K562 (cell line): ENCODE results near the gene TRIAP1. TPM values are rescaled to one million over a fixed set of nuclear protein-coding genes. Genes with fewer than 3 reads are reported as not detected.

ENCODE experiments used
- BDP1 ChIP-seq: IDR thresholded peaks from 3 replicates; pipeline ENCODE4 v1.6.1; 2011; ENCODE audit not compliant: insufficient read length, insufficient read depth
- CHD4 ChIP-seq: fragments of 200-600 bp; sonication (generic); IDR thresholded peaks from 3 replicates; pipeline ENCODE4 v1.6.1; 2012; ENCODE audit warnings: low read depth, mild to moderate bottlenecking, mixed read lengths, low read length, inconsistent platforms; ENCODE audit not compliant: insufficient read depth, insufficient replicate concordance, poor library complexity, severe bottlenecking
- FOXP1 ChIP-seq: sonication (generic); formaldehyde crosslinking; IDR thresholded peaks from 2 replicates; pipeline ENCODE4 v1.8.0; 2022; ENCODE audit warnings: mild to moderate bottlenecking, missing genetic modification reagents
- MAZ ChIP-seq, 2 experiments: fragments of 450-650 bp in 1 of 2; sonication (generic) in 1 of 2; formaldehyde crosslinking; IDR thresholded peaks in 1 of 2; conservative IDR thresholded peaks in 1 of 2; 2 replicates each; pipeline versions ENCODE4 v1.4.0 to v1.5.0; 2020; ENCODE audit warnings: mild to moderate bottlenecking in 1 of 2, missing genetic modification reagents in 1 of 2
- RB1 ChIP-seq: fragments of 450-650 bp; IDR thresholded peaks from 2 replicates; pipeline ENCODE4 v1.6.1; 2017; ENCODE audit warnings: low read depth, mild to moderate bottlenecking
- SMARCA4 ChIP-seq: fragments of 450-650 bp; IDR thresholded peaks from 2 replicates; pipeline ENCODE4 v1.6.1; 2016
- SOX6 ChIP-seq: fragments of 450-650 bp; IDR thresholded peaks from 2 replicates; pipeline ENCODE4 v1.6.1; 2014; ENCODE audit warnings: mild to moderate bottlenecking
- ZNF431 ChIP-seq: sonication (generic); formaldehyde crosslinking; IDR thresholded peaks from 2 replicates; pipeline ENCODE4 v1.8.0; 2022; ENCODE audit warnings: mild to moderate bottlenecking, missing genetic modification reagents
- ZNF764 ChIP-seq: fragments of 250-450 bp; sonication (Bioruptor Pico); IDR thresholded peaks from 2 replicates; pipeline ENCODE4 v1.4.0; 2020; ENCODE audit warnings: low read depth, mild to moderate bottlenecking, moderate library complexity
- ZSCAN29 ChIP-seq: fragments of 450-650 bp; IDR thresholded peaks from 2 replicates; pipeline ENCODE4 v1.6.1; 2017
- ZSCAN32 ChIP-seq: fragments of 450-650 bp; formaldehyde crosslinking; IDR thresholded peaks from 2 replicates; pipeline ENCODE4 v1.4.0; 2020; ENCODE audit warnings: mild to moderate bottlenecking, moderate library complexity
- ZZZ3 ChIP-seq: fragments of 450-650 bp; IDR thresholded peaks from 2 replicates; pipeline ENCODE4 v1.6.1; 2016; ENCODE audit warnings: antibody characterized with exemption, mild to moderate bottlenecking, moderate library complexity
- polyA plus RNA-seq, 8 experiments: library from polyadenylated mRNA; depleted of rRNA in 4 of 8; stranded (reverse) in 5 of 8; unstranded in 3 of 8; fragments of >200 nt; fragmentation: Nextera tagmentation in 2 of 8; fragmentation: Illumina TruSeq in 1 of 8; extraction: Ambion mirVana in 2 of 8; extraction: Trizol in 1 of 8; gene quantifications; 2 replicates each; pipeline versions ENCODE4 v1.2.1 to v1.2.3, GENCODE V29; 2011 to 2014; ENCODE audit warnings: inconsistent platforms in 1 of 8, missing spikeins in 1 of 8
- total RNA-seq, 7 experiments: library from RNA; depleted of rRNA in 6 of 7; stranded (reverse); fragments of >200 nt in 6 of 7; fragmentation: Illumina TruSeq in 2 of 7; extraction: Trizol in 2 of 7; gene quantifications; 2 replicates each; pipeline versions ENCODE4 v1.2.1 to v1.2.3, GENCODE V29; 2011 to 2021; ENCODE audit warnings: low replicate concordance in 1 of 7
- TF ChIP-seq, protein P1 (sequence below): fragments of 250-450 bp; sonication (Bioruptor Pico); IDR thresholded peaks from 2 replicates; pipeline ENCODE4 v1.8.0; 2022; ENCODE audit warnings: inconsistent platforms
- TF ChIP-seq, protein P2 (sequence below): conservative IDR thresholded peaks from 2 replicates; pipeline ENCODE4 v1.6.1; 2011; ENCODE audit warnings: low read depth, mild to moderate bottlenecking, low read length; ENCODE audit not compliant: control insufficient read depth
- TF ChIP-seq, protein P3 (sequence below): sonication (generic); formaldehyde crosslinking; IDR thresholded peaks from 2 replicates; pipeline ENCODE4 v1.9.0; 2022; ENCODE audit warnings: mild to moderate bottlenecking, missing genetic modification reagents
- TF ChIP-seq, protein P4 (sequence below): fragments of 450-650 bp; IDR thresholded peaks from 2 replicates; pipeline ENCODE4 v1.6.1; 2014; ENCODE audit warnings: low read depth, mild to moderate bottlenecking, moderate library complexity, borderline replicate concordance
- TF ChIP-seq, protein P5 (sequence below): fragments of 450-650 bp; IDR thresholded peaks from 2 replicates; pipeline ENCODE4 v1.6.1; 2016; ENCODE audit warnings: missing biosample characterization, missing genetic modification characterization
- TF ChIP-seq, protein P6 (sequence below): fragments of 450-650 bp; IDR thresholded peaks from 2 replicates; pipeline ENCODE4 v1.6.1; 2018; ENCODE audit warnings: mild to moderate bottlenecking, low read depth; ENCODE audit not compliant: partially characterized antibody
- TF ChIP-seq, protein P7 (sequence below): fragments of 450-650 bp; formaldehyde crosslinking; IDR thresholded peaks from 2 replicates; pipeline ENCODE4 v1.4.0; 2022; ENCODE audit warnings: missing genetic modification characterization

The TRIAP1 gene
- total and polyA plus RNA-seq, 9 of the 15 experiments (the other 6 are each of a cell fraction or from before 2014, with no cell fraction given) = 37.3 to 354 (median 65.4) TPM

DNA sequence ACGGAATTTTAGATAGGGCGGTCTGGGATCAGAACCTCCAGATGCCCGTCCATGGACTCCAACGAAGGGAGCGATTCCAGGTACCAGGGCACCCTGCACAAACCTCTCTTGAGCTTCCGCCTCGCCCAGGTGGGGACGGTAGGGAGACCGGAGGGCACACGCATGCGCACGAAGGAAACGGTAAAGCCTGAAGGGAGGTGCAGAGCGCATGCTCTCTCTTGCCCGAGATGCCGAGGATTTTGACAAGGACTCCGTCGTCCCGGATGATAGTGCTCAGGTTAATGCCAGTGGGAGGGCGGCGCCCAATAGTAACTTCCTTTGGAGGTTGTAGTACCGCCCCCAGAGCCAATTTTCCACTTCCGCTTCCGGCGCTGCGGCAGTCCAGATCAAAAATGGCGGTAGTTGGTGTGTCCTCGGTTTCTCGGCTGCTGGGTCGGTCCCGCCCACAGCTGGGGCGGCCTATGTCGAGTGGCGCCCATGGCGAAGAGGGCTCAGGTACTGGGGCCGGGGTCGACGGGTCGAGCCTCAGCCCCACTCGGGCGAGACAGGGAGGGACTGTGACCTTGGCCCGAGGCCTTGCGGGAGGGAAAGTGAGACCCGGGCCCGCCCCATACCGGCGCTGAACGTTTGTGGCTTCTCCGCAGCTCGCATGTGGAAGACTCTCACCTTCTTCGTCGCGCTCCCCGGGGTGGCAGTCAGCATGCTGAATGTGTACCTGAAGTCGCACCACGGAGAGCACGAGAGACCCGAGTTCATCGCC is 8.3 kb downstream of the TRIAP1 start, which contains the start of gene COX6A1 (continued):
- TF ChIP-seq ZNF764 (CRISPR knock-in tag) (0 out of 2 replicates have a peak, but pooled peaks have one; percentile 22), FOXP1 (CRISPR knock-in tag) (no peak), ZSCAN29 (no peak), CHD4 (no peak), ZSCAN32 (CRISPR knock-in tag) (no peak), ZNF431 (no peak), MAZ (CRISPR knock-in tag; conservative IDR thresholded peaks at IDR 0.05 in 1 of 2, IDR thresholded peaks at IDR 0.05 in 1 of 2) (peak; percentile 44 to 74; a peak in 2 of 4 replicates), BDP1 (no peak), ZZZ3 (no peak), SMARCA4 (no peak), SOX6 (no peak), RB1 (peak; percentile 79; the same call in 1 of the 2 replicates)
- TF ChIP-seq, protein P1, sequence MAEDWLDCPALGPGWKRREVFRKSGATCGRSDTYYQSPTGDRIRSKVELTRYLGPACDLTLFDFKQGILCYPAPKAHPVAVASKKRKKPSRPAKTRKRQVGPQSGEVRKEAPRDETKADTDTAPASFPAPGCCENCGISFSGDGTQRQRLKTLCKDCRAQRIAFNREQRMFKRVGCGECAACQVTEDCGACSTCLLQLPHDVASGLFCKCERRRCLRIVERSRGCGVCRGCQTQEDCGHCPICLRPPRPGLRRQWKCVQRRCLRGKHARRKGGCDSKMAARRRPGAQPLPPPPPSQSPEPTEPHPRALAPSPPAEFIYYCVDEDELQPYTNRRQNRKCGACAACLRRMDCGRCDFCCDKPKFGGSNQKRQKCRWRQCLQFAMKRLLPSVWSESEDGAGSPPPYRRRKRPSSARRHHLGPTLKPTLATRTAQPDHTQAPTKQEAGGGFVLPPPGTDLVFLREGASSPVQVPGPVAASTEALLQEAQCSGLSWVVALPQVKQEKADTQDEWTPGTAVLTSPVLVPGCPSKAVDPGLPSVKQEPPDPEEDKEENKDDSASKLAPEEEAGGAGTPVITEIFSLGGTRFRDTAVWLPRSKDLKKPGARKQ (CRISPR knock-in tag) = no peak
- TF ChIP-seq, protein P2, sequence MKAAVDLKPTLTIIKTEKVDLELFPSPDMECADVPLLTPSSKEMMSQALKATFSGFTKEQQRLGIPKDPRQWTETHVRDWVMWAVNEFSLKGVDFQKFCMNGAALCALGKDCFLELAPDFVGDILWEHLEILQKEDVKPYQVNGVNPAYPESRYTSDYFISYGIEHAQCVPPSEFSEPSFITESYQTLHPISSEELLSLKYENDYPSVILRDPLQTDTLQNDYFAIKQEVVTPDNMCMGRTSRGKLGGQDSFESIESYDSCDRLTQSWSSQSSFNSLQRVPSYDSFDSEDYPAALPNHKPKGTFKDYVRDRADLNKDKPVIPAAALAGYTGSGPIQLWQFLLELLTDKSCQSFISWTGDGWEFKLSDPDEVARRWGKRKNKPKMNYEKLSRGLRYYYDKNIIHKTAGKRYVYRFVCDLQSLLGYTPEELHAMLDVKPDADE = peak; percentile 29; the same call in 1 of the 2 replicates
- TF ChIP-seq, protein P3, sequence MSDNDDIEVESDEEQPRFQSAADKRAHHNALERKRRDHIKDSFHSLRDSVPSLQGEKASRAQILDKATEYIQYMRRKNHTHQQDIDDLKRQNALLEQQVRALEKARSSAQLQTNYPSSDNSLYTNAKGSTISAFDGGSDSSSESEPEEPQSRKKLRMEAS (CRISPR knock-in tag) = peak; percentile 63
- TF ChIP-seq, protein P4, sequence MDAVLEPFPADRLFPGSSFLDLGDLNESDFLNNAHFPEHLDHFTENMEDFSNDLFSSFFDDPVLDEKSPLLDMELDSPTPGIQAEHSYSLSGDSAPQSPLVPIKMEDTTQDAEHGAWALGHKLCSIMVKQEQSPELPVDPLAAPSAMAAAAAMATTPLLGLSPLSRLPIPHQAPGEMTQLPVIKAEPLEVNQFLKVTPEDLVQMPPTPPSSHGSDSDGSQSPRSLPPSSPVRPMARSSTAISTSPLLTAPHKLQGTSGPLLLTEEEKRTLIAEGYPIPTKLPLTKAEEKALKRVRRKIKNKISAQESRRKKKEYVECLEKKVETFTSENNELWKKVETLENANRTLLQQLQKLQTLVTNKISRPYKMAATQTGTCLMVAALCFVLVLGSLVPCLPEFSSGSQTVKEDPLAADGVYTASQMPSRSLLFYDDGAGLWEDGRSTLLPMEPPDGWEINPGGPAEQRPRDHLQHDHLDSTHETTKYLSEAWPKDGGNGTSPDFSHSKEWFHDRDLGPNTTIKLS = no peak
- TF ChIP-seq, protein P5, sequence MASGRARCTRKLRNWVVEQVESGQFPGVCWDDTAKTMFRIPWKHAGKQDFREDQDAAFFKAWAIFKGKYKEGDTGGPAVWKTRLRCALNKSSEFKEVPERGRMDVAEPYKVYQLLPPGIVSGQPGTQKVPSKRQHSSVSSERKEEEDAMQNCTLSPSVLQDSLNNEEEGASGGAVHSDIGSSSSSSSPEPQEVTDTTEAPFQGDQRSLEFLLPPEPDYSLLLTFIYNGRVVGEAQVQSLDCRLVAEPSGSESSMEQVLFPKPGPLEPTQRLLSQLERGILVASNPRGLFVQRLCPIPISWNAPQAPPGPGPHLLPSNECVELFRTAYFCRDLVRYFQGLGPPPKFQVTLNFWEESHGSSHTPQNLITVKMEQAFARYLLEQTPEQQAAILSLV (tag) = no peak
- TF ChIP-seq, protein P6, sequence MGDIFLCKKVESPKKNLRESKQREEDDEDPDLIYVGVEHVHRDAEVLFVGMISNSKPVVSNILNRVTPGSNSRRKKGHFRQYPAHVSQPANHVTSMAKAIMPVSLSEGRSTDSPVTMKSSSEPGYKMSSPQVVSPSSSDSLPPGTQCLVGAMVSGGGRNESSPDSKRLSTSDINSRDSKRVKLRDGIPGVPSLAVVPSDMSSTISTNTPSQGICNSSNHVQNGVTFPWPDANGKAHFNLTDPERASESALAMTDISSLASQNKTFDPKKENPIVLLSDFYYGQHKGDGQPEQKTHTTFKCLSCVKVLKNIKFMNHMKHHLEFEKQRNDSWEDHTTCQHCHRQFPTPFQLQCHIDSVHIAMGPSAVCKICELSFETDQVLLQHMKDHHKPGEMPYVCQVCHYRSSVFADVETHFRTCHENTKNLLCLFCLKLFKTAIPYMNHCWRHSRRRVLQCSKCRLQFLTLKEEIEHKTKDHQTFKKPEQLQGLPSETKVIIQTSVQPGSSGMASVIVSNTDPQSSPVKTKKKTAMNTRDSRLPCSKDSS = no peak
- TF ChIP-seq, protein P7, sequence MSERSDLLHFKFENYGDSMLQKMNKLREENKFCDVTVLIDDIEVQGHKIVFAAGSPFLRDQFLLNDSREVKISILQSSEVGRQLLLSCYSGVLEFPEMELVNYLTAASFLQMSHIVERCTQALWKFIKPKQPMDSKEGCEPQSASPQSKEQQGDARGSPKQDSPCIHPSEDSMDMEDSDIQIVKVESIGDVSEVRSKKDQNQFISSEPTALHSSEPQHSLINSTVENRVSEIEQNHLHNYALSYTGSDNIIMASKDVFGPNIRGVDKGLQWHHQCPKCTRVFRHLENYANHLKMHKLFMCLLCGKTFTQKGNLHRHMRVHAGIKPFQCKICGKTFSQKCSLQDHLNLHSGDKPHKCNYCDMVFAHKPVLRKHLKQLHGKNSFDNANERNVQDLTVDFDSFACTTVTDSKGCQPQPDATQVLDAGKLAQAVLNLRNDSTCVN (CRISPR knock-in tag) = no peak
